WTC11 (cell line): ENCODE data around the gene SNX30.

Experiments
- CTCF ChIP-seq: fragments of 200-600 bp; IDR thresholded peaks from 2 replicates; pipeline ENCODE4 v1.8.0; 2022; ENCODE audit warnings: antibody characterized with exemption
- IRF2 ChIP-seq: sonication (generic); formaldehyde crosslinking; IDR thresholded peaks from 2 replicates; pipeline ENCODE4 v1.8.0; 2022; ENCODE audit warnings: low read depth, missing genetic modification reagents, borderline replicate concordance
- ZNF281 ChIP-seq: sonication (generic); formaldehyde crosslinking; IDR thresholded peaks from 2 replicates; pipeline ENCODE4 v1.8.0; 2023; ENCODE audit warnings: mild to moderate bottlenecking, missing genetic modification reagents
- TF ChIP-seq, protein P1 (sequence below): sonication (generic); formaldehyde crosslinking; IDR thresholded peaks from 2 replicates; pipeline ENCODE4 v1.8.1; 2023; ENCODE audit warnings: mild to moderate bottlenecking, missing genetic modification reagents, moderate library complexity

DNA sequence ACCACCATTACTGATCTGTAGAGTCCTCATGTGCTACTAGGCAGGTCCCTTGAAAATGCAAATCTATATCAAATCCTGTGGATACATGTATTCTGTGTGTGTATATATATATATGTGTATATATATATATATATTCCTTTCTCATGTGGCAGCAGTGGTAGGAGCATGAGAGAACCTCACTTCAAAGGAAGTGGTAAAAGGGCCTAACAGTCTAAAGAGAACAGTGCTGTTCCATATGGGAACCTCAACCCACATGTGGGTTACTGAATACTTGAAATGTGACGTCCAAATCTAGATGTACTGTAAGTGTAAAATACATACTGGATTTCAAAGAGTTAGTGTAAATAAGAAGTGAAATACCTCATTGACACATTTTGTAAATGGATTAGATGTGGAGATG, 134.8 kb downstream of the SNX30 start:
- no peak for TF ChIP-seq CTCF
- TF ChIP-seq IRF2 (CRISPR knock-in tag) = no peak
- TF ChIP-seq, protein P1, sequence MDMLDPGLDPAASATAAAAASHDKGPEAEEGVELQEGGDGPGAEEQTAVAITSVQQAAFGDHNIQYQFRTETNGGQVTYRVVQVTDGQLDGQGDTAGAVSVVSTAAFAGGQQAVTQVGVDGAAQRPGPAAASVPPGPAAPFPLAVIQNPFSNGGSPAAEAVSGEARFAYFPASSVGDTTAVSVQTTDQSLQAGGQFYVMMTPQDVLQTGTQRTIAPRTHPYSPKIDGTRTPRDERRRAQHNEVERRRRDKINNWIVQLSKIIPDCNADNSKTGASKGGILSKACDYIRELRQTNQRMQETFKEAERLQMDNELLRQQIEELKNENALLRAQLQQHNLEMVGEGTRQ (CRISPR knock-in tag) = no peak
- no peak for TF ChIP-seq ZNF281 (CRISPR knock-in tag)
